PC-9 (cell line): ENCODE results near the gene PDLIM5. TPM values are rescaled to one million over a fixed set of nuclear protein-coding genes. Genes with fewer than 3 reads are reported as not detected.

Experiments used
- BruUV-seq: library from RNA; stranded (reverse); fragments of 400-500 nt; replicated peaks from 2 replicates; lab custom pipeline; 2021; lab: Mats Ljungman, UMichigan
- CTCF ChIA-PET: fragments of 300-600 bp; sonication (Branson Sonifier 250); formaldehyde crosslinking; loops from one replicate; lab custom pipeline; 2022; ENCODE audit warnings: antibody characterized with exemption; lab: Charles Lee
- POLR2A ChIA-PET: fragments of 300-600 bp; sonication (Branson Sonifier 250); formaldehyde crosslinking; loops from one replicate; lab custom pipeline; 2022; ENCODE audit warnings: antibody characterized with exemption; ENCODE audit not compliant: unreplicated experiment; lab: Charles Lee
- DNase-seq, 2 experiments: peaks; one replicate each; pipeline versions ENCODE4 v3.0.0 to v3.0.0-alpha.2; 2015 to 2022; ENCODE audit warnings: mixed read lengths in 1 of 2
- H2AFZ ChIP-seq: fragments of 200-600 bp; sonication (generic); 2 replicates; pipeline ENCODE4 v1.8.1; 2017; ENCODE audit warnings: antibody characterized with exemption
- H3F3A ChIP-seq: fragments of 200-600 bp; sonication (generic); 2 replicates; pipeline ENCODE4 v1.8.1; 2017; ENCODE audit warnings: antibody characterized with exemption, mild to moderate bottlenecking, low read depth; ENCODE audit not compliant: insufficient read depth
- H3K27ac ChIP-seq: fragments of 200-600 bp; sonication (generic); 2 replicates; pipeline ENCODE4 v1.6.1; 2016; ENCODE audit warnings: mixed run types
- H3K27me3 ChIP-seq: fragments of 200-600 bp; sonication (generic); 2 replicates; pipeline ENCODE4 v1.6.1; 2016; ENCODE audit warnings: low read depth, mixed run types; ENCODE audit not compliant: insufficient read depth
- H3K36me3 ChIP-seq: fragments of 200-600 bp; sonication (generic); 2 replicates; pipeline ENCODE4 v1.6.1; 2016; ENCODE audit warnings: low read depth, mixed run types
- H3K4me1 ChIP-seq: fragments of 200-600 bp; sonication (generic); replicated peaks from 2 replicates; pipeline ENCODE4 v1.6.1; 2016; ENCODE audit warnings: mixed run types; ENCODE audit not compliant: insufficient read depth
- H3K4me2 ChIP-seq: fragments of 200-600 bp; sonication (generic); 2 replicates; pipeline ENCODE4 v1.6.1; 2017; ENCODE audit warnings: mixed run types
- H3K4me3 ChIP-seq: fragments of 200-600 bp; sonication (generic); 2 replicates; pipeline ENCODE4 v1.6.1; 2016; ENCODE audit warnings: mixed run types
- H3K79me2 ChIP-seq: fragments of 200-600 bp; sonication (generic); 2 replicates; pipeline ENCODE4 v1.6.1; 2017; ENCODE audit warnings: low read depth, mixed run types
- H3K9me2 ChIP-seq: fragments of 200-600 bp; sonication (generic); 2 replicates; pipeline ENCODE4 v1.8.1; 2017; ENCODE audit warnings: mild to moderate bottlenecking; ENCODE audit not compliant: insufficient read depth
- H3K9me3 ChIP-seq: fragments of 200-600 bp; sonication (generic); 2 replicates; pipeline ENCODE4 v1.8.1; 2016; ENCODE audit warnings: low read depth; ENCODE audit not compliant: insufficient read depth
- H4K20me1 ChIP-seq: fragments of 200-600 bp; sonication (generic); 2 replicates; pipeline ENCODE4 v1.8.1; 2017; ENCODE audit not compliant: insufficient read depth
- EZH2 ChIP-seq: fragments of 200-600 bp; sonication (generic); IDR thresholded peaks from 2 replicates; pipeline ENCODE4 v1.8.0; 2017; ENCODE audit warnings: antibody characterized with exemption, low read depth
- intact Hi-C: fragments of 100-400 bp; cut with micrococcal nuclease; formaldehyde crosslinking; loops from one replicate; pipeline ENCODE4 v1.10.0; 2022; ENCODE audit not compliant: unreplicated experiment
- total RNA-seq: library from RNA; stranded (reverse); gene quantifications from 2 replicates; pipeline ENCODE4 v1.2.3, GENCODE V29; 2021
- TF ChIP-seq, protein P1 (sequence below): fragments of 200-600 bp; sonication (generic); conservative IDR thresholded peaks from 2 replicates; pipeline ENCODE4 v1.6.1; 2017; ENCODE audit warnings: mixed run types, antibody characterized with exemption, mild to moderate bottlenecking, moderate library complexity

Gene PDLIM5
- total RNA-seq, 1 experiment from 2014 or later: 130 TPM

GRCh38 chr4:94536649-94537469 lies 85.1 kb downstream of the PDLIM5 start:
- H3K4me3 ChIP-seq: no peak overlapping the region
- no peaks in the 10 kb centered on the region for H4K20me1 ChIP-seq
- H3K9me2 ChIP-seq: no peaks in the 10 kb centered on the region
- H3K27me3 ChIP-seq: no peaks in the 10 kb centered on the region
- no peak overlapping the region for H3K27ac ChIP-seq
- POLR2A ChIA-PET: no interaction called here
- no peaks in the 10 kb centered on the region for H3K9me3 ChIP-seq
- peaks cover 57% of the 10 kb centered on the region for H3K4me1 ChIP-seq
- no peak overlapping the region for H3K4me2 ChIP-seq
- peaks cover 43% of the 10 kb centered on the region for H3F3A ChIP-seq
- TF ChIP-seq EZH2: no peak
- TF ChIP-seq, protein P1, sequence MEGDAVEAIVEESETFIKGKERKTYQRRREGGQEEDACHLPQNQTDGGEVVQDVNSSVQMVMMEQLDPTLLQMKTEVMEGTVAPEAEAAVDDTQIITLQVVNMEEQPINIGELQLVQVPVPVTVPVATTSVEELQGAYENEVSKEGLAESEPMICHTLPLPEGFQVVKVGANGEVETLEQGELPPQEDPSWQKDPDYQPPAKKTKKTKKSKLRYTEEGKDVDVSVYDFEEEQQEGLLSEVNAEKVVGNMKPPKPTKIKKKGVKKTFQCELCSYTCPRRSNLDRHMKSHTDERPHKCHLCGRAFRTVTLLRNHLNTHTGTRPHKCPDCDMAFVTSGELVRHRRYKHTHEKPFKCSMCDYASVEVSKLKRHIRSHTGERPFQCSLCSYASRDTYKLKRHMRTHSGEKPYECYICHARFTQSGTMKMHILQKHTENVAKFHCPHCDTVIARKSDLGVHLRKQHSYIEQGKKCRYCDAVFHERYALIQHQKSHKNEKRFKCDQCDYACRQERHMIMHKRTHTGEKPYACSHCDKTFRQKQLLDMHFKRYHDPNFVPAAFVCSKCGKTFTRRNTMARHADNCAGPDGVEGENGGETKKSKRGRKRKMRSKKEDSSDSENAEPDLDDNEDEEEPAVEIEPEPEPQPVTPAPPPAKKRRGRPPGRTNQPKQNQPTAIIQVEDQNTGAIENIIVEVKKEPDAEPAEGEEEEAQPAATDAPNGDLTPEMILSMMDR: no peak
- no peak overlapping the region for H2AFZ ChIP-seq
- BruUV-seq: no TSS peak
- CTCF ChIA-PET: no interaction called here
- H3K79me2 ChIP-seq: peaks cover 31% of the 10 kb centered on the region
- no peak for DNase-seq
- H3K36me3 ChIP-seq: no peaks in the 10 kb centered on the region
- intact Hi-C loops: no loop called here

DNA sequence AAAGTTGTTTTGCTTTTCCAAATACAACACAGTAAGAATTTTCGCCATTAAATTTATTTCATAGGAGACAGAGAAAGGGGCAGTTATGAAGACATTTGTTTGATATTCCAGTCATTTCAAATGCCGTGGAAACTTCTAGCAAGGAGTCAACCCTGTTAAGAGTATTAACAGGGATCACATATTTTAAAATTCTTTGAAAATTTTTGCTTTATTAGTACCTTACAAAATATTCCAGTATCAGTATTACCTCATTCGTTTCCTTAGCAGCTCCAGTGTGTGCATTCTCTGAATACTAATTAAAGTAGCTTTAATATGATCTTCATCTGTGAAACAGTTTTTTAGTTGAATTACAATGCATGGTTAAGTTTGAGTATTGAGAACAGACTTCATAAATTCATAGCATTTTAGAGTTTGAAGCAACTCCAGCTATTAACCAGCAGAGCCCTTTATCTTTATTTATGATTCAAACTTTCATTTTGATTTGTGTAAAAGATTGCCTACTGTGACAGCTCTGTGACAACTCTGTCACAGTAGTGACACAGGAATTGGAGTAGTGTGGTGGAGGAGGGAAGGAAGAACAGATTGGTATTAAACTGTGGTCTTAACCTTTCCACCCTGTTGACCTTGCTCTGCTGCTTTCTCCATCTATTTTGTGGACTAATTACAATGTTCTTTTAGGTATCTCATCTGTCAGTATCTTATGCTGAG lies 86.3 kb downstream of the PDLIM5 start:
- no peak overlapping the region for H3K27ac ChIP-seq
- H3K9me2 ChIP-seq: no peaks in the 10 kb centered on the region
- DNase-seq: no peak
- ChIA-PET POLR2A (no interaction called here), CTCF (no interaction called here)
- intact Hi-C loops: no loop called here
- H3K4me1 ChIP-seq: peaks cover 55% of the 10 kb centered on the region
- no peaks in the 10 kb centered on the region for H4K20me1 ChIP-seq
- BruUV-seq: no TSS peak
- H3K79me2 ChIP-seq: peaks cover 25% of the 10 kb centered on the region
- H3K9me3 ChIP-seq: no peaks in the 10 kb centered on the region
- no peak overlapping the region for H3K4me2 ChIP-seq
- H2AFZ ChIP-seq: no peak overlapping the region
- no peaks in the 10 kb centered on the region for H3K36me3 ChIP-seq
- H3K27me3 ChIP-seq: no peaks in the 10 kb centered on the region
- peaks cover 43% of the 10 kb centered on the region for H3F3A ChIP-seq
- H3K4me3 ChIP-seq: no peak overlapping the region
- no peak for TF ChIP-seq EZH2
- TF ChIP-seq, protein P1: no peak

GRCh38 chr4:94540476-94540875 lies 88.7 kb downstream of the PDLIM5 start:
- TF ChIP-seq, protein P1: no peak
- no peak for TF ChIP-seq EZH2
- Histone ChIP-seq H3K79me2 (peaks cover 23% of the 10 kb centered on the region), H3K4me3 (no peak overlapping the region), H4K20me1 (no peaks in the 10 kb centered on the region), H3K9me3 (no peaks in the 10 kb centered on the region), H3K4me1 (peaks cover 49% of the 10 kb centered on the region), H3K9me2 (no peaks in the 10 kb centered on the region), H3K4me2 (peak overlapping the region; percentile 50), H3K27ac (peak overlapping the region; percentile 75), H3F3A (peaks cover 43% of the 10 kb centered on the region), H3K36me3 (no peaks in the 10 kb centered on the region), H2AFZ (no peak overlapping the region), H3K27me3 (no peaks in the 10 kb centered on the region)
- POLR2A ChIA-PET: interaction anchor here (0.7 kb wide), 1 partner anchor 25 kb away, joined by 5 read pairs; no protein-coding TSS in a partner anchor
- CTCF ChIA-PET: interaction anchor here (0.6 to 0.8 kb wide), 2 partner anchors 9 to 236 kb away, joined by 3 read pairs; no protein-coding TSS in a partner anchor
- peak; percentile 48 to 86 for DNase-seq
- intact Hi-C loops: loop anchor here (1.0 kb wide), 1 partner anchor 18 kb away; no protein-coding TSS in a partner anchor
- no TSS peak for BruUV-seq
